GM18505 (cell line): ENCODE results near the gene BCL2.

Experiments used
- ATAC-seq: cut with Tn5 transposase; IDR thresholded peaks from one replicate; pipeline ENCODE4 v1.9.1; 2021; ENCODE audit not compliant: unreplicated experiment
- POLR2A ChIP-seq: IDR thresholded peaks from 4 replicates; pipeline ENCODE4 v1.6.1; 2011; ENCODE audit warnings: borderline replicate concordance; ENCODE audit not compliant: insufficient read depth, insufficient read length; ENCODE audit errors: extremely low read depth

The BCL2 gene

DNA sequence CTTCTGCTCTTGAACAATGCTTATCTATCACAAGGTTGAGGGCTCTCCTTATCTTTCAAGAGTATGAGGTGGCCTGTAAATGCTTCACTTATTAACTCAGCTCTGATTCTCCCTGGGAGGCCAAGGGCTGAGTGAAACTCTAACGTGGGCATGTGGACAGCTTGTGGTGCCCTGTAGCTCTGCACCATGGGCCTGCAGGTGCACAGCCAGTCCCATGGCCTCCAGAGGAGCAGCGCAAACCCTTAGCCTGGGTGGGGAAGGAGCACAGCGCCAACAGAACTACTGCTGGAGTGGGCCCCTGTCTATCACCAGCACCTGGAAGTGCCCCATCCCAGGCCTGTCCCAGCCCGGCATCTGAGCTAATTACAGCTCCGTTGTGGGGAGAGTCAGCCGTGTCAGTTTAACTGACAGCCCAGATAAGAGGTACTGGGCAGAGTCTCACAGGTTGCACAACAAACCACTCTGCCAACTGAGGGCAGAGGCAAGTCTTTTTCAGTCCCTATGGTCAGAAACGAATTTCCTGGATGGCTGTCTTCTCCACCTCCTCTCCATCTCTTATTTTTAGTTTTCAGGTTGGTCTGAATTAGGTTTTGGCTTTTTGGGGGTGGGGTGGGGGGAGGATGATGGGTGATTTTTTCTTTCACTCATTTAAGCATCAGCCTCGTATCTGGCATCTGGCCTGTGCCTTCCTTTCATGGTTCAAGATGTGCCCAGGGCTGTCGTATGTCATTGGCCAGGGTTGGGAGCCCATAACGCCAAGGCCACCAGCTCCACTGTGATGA lies 219.5 kb downstream of the BCL2 start:
- ATAC-seq, result peak; percentile 48
- no peak for TF ChIP-seq POLR2A

GRCh38 chr18:63099091-63099840 lies 220.3 kb downstream of the BCL2 start:
- TF ChIP-seq POLR2A, result no peak

DNA sequence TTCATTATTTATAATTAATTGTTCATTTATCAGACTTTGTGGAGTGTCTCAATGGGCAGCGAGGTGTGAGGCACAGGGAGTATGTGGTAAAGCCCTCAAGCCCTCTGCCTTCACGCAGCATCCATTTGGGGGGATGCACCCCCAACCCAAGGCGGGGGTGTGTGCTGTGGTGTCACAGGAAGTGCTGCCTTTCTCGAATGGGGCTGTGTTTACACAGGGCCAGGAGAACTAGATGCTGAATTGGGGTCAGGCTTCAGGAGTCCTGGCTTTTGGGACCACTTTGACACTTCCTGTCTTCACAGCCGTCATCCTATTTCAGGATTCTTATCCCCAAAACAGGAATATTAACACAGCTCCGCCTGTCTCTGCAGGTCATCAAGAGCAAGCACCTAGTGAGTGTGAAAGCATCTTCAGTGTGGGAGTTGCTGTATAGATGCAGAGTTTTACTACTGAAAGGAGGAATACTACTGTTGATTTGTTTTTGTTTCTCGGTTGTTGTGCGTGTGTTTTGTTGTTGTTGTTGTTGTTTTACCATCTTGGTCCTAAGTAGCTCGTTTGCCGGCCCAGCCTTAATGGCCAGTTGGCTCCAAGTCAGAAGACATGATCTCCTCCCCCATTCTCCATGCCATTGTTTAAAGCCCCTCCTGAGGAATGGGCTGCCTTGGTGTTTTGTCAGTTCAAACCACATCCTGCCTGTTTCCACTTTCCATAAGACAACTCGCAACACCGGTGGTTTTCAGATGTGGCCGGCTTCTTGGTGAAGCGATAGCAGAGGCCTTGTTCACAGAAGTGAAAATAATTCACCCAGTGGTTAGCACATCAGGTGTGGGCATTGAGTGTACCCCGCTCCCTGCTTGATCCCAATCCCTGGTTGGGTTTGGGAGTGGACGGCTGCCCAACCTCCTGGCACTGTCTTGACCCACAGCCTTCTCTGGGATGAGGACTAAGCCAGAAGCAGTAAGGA lies 221.3 kb downstream of the BCL2 start:
- no peak for TF ChIP-seq POLR2A
- peak; percentile 71 for ATAC-seq

More at GRCh38 chr18:63099091-63099840, 220.3 kb downstream of the BCL2 start:
- ATAC-seq, result no peak

- no peak for ATAC-seq
- no peak for TF ChIP-seq POLR2A
Measured at GRCh38 chr18:63097178-63097577, 222.4 kb downstream of the BCL2 start.

DNA sequence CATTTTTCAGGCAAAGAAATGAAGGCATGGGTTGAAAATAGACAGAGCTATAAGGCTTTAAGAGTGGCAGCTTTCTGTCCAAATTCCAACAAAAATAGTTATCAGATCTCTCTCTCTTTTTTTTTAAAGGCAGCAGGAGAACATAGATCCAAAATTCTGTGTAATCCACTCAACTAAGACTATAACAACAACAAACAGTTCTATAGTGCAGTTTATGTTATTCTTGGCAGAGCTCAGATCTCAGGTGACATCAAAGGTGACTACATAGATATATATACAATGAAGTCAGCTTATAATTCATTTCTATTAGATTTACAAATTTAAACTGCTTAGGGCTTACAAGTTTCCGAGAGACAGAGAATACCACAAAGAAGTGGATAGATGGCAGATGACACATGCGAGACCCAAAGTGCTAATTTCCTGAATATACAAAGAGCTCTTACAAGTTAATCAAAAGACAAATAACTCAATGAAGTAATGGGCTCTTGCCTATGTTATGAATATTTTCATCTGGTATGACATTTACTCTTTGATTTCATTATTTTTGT lies 223.2 kb downstream of the BCL2 start:
- no peak for ATAC-seq
- TF ChIP-seq POLR2A, result no peak

GRCh38 chr18:63095768-63096167 lies 223.8 kb downstream of the BCL2 start:
- ATAC-seq, result no peak
- TF ChIP-seq POLR2A, result no peak

DNA sequence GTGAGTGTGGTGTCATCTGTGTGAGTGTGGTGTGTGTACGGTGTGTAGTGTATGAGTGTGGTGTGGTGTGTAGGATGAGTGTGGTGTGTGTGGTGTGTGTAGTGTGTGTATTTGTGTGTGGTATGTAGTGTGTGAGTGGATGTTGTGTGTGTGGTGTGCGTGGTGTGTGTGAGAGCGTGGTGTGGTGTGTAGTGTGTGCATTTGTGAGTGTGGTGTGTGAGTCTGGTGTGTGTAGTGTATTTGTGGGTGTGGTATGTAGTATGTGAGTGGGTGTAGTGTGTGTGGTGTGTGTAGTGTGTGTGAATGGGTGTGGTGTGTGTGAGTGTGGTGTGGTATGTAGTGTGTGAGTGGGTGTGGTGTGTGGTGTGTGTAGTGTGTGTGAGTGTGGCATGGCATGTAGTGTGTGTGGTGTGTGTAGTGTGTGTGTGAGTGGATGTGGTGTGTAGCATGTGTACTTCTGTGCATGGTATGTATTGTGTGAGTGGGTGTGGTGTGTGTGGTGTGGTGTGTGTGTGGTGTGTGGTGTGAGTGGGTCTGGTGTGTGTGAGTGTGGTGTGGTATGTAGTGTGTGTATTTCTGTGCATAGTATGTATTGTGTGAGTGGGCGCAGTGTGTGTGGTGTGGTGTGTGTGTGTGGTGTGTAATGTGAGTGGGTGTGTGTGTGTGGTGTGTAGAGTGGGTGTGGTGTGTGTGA lies 227.8 kb downstream of the BCL2 start:
- TF ChIP-seq POLR2A, result no peak
- ATAC-seq, result no peak

DNA sequence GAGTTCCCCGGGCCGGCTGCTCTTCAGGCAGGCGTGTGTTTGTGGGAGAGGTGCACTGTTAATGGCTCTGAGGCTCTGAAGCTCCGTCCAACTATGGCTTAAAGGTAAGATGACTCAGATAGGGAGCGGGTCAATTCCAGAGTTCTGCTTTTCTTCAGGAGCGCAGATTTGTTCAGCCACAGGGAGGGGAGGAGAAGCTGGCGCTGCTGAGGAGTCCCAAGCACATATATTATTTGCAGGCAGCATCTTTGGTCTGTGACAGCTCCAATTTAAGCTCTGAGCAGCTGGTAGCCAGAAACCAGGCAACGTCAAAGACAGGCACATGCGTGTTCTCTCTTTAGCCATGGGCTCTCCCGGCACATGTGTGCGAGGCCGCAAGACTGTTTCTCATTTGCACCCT lies 229.2 kb downstream of the BCL2 start:
- no peak for ATAC-seq
- no peak for TF ChIP-seq POLR2A

GRCh38 chr18:63089041-63089440 lies 230.5 kb downstream of the BCL2 start:
- no peak for TF ChIP-seq POLR2A
- ATAC-seq, result no peak

DNA sequence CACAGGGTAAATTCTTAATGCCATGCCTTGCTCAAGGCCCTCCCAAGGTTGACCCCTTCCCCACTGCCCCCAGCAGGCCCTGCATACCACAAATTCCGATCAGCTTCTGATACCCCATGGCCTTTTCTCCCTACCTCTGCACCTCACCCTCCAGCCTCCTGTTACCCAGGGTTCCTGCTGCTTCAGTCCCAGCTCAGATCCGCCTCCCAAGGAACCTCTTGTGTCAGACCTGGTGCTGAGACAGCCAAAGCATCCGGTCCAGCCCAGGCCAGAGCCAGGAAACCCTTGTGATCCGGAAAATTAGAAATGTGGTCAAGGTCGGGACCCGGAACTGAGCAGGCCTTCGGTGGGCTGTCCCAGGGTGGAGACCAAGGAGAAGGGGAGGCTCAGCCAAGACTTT lies 231.3 kb downstream of the BCL2 start:
- TF ChIP-seq POLR2A, result no peak
- ATAC-seq, result no peak

DNA sequence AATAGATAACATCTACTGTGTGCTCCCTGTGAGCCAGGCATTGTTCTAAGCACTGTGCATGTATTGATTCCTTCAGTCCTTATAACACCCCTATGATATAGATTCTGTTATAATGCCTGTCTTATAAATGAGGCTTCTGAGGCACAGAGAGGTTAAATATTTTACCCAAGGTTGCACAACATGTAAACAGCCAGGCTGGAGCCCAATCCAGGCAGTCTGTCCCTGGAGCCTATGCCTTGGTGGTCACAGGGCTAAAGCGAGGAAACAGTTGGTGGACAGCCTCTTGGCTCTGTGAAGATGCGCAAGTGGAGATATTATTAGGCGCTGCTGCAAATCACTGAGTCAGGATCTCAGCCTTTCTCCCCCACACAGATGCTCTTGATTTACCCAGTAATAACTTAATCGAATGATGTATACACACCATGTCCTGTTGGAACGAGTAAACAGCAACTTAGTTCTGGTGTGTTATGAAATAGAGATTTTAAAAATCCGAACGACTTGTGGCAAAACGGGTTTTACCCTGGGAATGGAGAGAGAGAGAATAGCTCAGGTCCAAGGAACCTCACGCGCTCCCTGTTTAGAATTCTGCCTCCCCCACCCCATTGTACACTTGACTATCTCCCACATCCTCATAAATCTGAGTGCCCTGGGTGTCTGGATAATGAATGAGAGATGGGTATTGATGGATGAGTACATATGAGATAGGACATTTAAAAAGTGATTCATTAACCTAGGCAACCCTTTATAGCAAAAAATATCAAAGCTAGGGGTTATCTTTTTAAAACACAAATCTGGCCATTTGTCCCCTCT lies 231.9 kb downstream of the BCL2 start:
- ATAC-seq, result no peak
- no peak for TF ChIP-seq POLR2A
